A172 (cell line): Measurements from ENCODE around the gene NFATC3. TPM values are rescaled to one million over a fixed set of nuclear protein-coding genes. Genes with fewer than 3 reads are reported as not detected.

Experiments used
- DNase-seq: peaks from one replicate; pipeline ENCODE4 v3.0.0-alpha.2; 2015; ENCODE audit warnings: low spot score
- total RNA-seq: library from RNA; depleted of rRNA; stranded (reverse); fragments of >200 nt; shearing (Covaris generic); gene quantifications from 2 replicates; pipeline ENCODE4 v1.2.3, GENCODE V29; 2014; rRNA removed

The NFATC3 gene
- total RNA-seq, 1 experiment from 2014 or later, result 13.4 TPM

GRCh38 chr16:68272507-68273209, 187.5 kb downstream of the NFATC3 start:
- no peak for DNase-seq

DNA sequence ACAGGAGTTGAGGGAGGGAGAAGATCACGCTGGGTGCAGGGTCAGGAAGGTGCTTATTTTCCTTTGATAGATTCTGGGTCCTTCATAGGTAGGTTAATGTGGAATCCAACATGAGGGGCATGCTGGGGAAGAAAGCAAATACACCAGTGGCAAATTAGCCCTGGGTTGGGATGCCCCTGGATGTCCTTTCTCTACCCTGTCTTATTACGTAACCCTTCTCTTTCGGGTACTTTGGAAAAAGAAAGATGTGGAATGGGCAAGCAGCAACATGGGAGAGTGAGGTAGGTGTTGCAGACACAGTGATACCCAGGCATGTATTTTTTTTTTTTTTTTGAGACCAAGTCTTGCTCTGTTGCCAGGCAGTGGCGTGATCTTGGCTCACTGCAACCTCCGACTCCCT, 188.3 kb downstream of the NFATC3 start:
- DNase-seq, result no peak

DNA sequence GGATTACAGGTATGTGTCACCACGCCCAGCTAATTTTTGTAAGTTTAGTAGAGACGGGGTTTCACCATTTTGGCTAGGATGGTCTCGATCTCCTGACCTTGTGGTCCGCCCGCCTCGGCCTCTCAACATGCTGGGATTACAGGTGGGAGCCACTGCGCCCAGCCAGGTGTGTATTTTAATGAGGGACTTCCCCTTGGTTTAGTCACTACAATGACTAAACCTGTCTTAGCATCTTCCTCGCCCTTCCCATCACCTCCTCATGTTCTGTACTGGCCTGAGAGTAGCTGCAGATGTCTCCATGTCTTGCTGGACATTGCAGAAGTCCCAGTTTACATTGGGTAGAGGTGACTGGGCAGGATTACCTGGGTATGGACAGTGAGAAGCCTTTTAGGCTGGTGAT, 188.7 kb downstream of the NFATC3 start:
- no peak for DNase-seq

DNA sequence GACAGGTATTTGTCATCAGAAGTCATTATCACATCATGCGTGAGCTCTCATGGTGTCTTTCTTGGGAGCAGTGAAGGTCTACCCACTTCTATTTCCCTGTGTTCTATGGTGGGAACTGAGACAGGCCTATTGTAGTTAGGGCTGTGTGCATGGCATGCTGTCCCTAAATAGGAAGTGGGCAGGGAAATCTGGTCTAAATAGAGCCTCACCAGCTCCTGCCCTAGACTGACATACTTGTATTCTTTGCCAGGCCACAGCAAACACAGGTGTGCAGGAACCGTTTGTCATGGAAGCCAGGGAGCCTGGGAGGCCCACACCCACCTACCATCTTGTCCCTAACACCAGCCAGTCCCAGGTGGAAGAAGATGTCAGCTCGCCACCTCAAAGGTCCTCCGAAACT, 189.3 kb downstream of the NFATC3 start:
- DNase-seq, result no peak

DNA sequence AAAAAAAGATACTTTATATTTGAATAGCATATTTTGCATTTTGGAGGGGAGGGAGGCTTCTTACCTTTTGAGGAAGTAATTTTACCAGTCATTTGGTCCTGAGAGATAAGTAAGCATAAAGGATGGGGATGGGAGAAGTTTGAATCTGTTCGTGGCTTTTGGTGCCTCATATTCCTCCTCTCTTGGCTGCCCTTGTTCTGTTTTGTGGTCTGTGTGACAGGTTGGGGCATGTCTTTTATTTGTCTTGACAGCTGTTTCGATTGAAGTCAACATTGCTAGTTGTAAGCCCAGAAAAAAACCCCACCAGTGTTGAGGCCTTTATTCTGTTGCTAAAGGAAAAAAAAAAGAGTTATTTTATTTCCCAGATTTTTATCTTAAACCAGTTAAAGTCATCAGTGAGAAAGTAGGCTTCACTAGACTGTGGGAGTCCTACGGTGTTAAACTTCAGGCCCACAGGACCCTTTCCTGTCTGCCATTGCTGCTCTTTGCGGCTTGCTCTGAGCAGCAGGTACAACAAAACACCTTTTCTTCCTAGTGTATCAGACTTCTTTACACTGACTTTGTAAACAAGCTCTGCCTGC, 190.5 kb downstream of the NFATC3 start:
- no peak for DNase-seq

DNA sequence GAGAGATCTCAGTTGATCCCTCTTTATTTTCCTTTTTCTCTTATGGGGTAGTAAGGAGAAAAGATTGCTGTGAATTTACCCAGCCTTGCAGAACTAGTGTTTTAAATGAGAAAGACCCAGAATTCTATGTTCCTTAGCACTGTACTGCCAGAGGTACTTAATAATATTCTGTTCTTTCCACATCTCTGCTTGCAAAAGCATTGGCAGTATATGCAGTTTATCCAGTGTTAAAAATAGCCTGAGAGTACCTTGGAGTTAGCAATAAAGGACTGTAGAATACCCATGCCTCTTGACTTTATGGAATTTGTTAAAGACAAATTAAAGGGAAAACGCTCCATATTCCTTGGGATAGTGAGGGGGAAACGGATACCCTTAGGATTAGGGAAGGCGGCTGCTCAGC, 191.1 kb downstream of the NFATC3 start:
- no peak for DNase-seq

Other genes with a start within 250 kb of the NFATC3 start
- 21.4 and 21.6 TPM in 2 replicates for gene THAP11, start 243.1 kb upstream of the NFATC3 start, total RNA-seq
- 68.5 and 72.4 TPM in 2 replicates for gene NUTF2, start 238.4 kb upstream of the NFATC3 start, total RNA-seq
- gene CENPT, start 237.7 kb upstream of the NFATC3 start, total RNA-seq, result 25.5 and 27.9 TPM in 2 replicates
- 31.8 and 50.7 TPM in 2 replicates for gene EDC4, start 212.3 kb upstream of the NFATC3 start, total RNA-seq
- not detected in 2 replicates for gene NRN1L, start 200.5 kb upstream of the NFATC3 start, total RNA-seq
- 3.3 and 3.5 TPM in 2 replicates for gene PSKH1, start 192.1 kb upstream of the NFATC3 start, total RNA-seq
- 0.33 and 0.96 TPM in 2 replicates for gene CTRL, start 153.5 kb upstream of the NFATC3 start, total RNA-seq
- gene PSMB10, start 148.5 kb upstream of the NFATC3 start, total RNA-seq, result 27.9 and 28.8 TPM in 2 replicates
- 4.9 and 16.7 TPM in 2 replicates for gene LCAT, start 141.2 kb upstream of the NFATC3 start, total RNA-seq
- gene SLC12A4, start 116.7 kb upstream of the NFATC3 start, total RNA-seq, result 25.1 and 26.6 TPM in 2 replicates
- gene DPEP3, start 104.9 kb upstream of the NFATC3 start, total RNA-seq, result not detected in 2 replicates
- not detected in 2 replicates for gene DPEP2, start 85.9 kb upstream of the NFATC3 start, total RNA-seq
- not detected in 2 replicates for gene DPEP2NB, start 69.5 kb upstream of the NFATC3 start, total RNA-seq
- gene DDX28, start 62.1 kb upstream of the NFATC3 start, total RNA-seq, result 9.1 and 10.2 TPM in 2 replicates
- gene DUS2, start 62.1 kb upstream of the NFATC3 start, total RNA-seq, result 12.8 and 12.9 TPM in 2 replicates
- 0.45 TPM in 1 of 2 replicates, not detected in the other for gene ESRP2, start 150.8 kb downstream of the NFATC3 start, total RNA-seq
- gene PLA2G15, start 160.0 kb downstream of the NFATC3 start, total RNA-seq, result 27.7 and 35.1 TPM in 2 replicates
- 8.0 and 16.4 TPM in 2 replicates for gene SLC7A6, start 179.2 kb downstream of the NFATC3 start, total RNA-seq
- gene SLC7A6OS, start 225.6 kb downstream of the NFATC3 start, total RNA-seq, result 19.0 and 23.9 TPM in 2 replicates
- gene PRMT7, start 225.6 kb downstream of the NFATC3 start, total RNA-seq, result 40.2 and 44.6 TPM in 2 replicates